Measurements from ENCODE around the gene HLA-DQB2.
"Not testable (repeated sequence)": the region's sequence is repeated elsewhere in the genome, so short reads cannot be mapped to it uniquely, and the experiment has no call there.

Gene HLA-DQB2

DNA sequence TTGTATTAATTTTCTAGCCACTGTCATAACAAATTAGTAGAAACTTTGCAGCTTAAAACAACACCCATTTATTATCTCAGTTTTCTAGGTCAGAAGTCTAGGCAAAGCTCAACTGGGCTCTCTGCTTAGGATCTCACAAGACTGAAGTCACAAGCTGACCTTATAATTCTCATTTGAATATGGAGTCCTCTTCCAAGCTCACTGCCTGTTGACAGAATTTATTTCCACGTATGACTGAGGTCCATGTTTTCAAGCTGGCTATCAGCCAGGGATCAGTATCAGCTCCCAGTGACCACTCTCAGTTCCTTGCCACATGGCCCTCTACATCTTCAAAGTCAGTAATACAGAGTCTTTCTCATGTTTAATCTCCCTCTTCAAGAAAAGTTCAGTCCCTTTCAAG is 11.7 kb upstream of the HLA-DQB2 start:
- no peak for TF ChIP-seq POLR2A (IDR thresholded peaks at IDR 0.05; ENCODE audit: low read length)
- no peak for TF ChIP-seq GATA1 (IDR thresholded peaks at IDR 0.05; ENCODE audit: low read depth, low read length)

GRCh38 chr6:32774426-32774825 is 11.1 kb upstream of the HLA-DQB2 start:
- no peak for TF ChIP-seq POLR2A (IDR thresholded peaks at IDR 0.05; ENCODE audit: low read length)
- no peak for TF ChIP-seq GATA1 (IDR thresholded peaks at IDR 0.05; ENCODE audit: low read depth, low read length)
- no peak for DNase-seq

More for the DNA sequence above, 11.7 kb upstream of the HLA-DQB2 start:
- DNase-seq = no peak

DNA sequence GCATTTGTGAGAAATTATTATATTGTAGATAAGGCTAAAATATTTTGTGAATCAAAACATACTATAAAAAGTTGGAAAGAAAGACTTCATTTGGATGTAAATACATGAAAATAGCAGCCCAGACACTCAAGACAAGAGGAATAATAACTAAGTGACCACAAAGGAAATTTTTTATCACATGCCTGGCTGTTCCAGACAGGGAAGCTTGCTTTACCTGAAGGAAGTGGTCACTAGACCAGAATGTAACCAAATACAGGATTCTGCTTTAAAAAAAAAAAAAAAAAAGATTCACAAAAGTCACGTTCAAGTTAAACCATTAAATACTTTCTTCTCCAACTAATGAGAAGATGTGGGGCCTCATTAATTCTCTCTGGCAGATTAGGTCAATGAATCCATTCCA is 9.3 kb upstream of the HLA-DQB2 start:
- TF ChIP-seq GATA1 (IDR thresholded peaks at IDR 0.05; ENCODE audit: low read depth, low read length) (no peak), POLR2A (IDR thresholded peaks at IDR 0.05; ENCODE audit: low read length) (no peak)
- no peak for DNase-seq

DNA sequence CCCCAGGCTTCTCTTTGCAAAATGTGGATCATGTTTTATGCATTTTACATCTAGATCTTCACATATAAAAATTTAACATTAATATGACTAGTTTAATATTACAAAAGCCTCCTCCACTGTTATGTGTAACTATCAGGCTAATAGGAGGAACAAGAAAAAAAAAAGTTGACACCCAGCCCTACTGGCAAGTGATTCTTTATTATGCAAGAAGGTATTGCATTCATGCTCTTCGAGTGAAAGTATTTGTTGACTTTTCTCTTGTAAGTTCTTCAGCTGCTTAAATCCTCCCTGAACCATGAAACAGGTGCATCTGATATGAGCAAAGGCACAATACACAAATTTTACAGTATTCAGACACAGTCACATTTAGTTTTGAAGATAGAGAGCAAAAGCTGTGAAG is 716 bp upstream of the HLA-DQB2 start:
- no peak for DNase-seq
- TF ChIP-seq POLR2A (IDR thresholded peaks at IDR 0.05; ENCODE audit: low read length) (no peak), GATA1 (IDR thresholded peaks at IDR 0.05; ENCODE audit: low read depth, low read length) (no peak)

DNA sequence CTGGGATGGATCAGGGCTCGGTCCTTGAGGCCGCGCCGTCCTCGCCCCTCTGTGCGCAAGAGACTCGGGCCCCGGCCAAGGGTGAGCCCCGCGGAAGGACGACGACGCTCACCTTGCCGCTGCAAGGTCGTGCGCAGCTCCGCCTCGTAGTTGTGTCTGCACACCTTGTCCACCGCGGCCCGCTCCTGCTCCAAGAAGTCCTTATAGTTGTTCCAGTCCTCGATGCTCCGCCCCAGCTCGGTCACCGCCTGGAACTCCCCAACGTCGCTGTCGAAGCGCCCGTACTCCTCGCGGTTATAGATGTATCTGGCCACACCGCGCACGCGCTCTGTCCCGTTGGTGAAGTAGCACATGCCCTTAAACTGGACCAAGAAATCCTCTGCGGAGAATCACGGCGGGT is 1.8 kb downstream of the HLA-DQB2 start:
- no peak for TF ChIP-seq POLR2A (IDR thresholded peaks at IDR 0.05; ENCODE audit: low read length)
- no peak for TF ChIP-seq GATA1 (IDR thresholded peaks at IDR 0.05; ENCODE audit: low read depth, low read length)
- no peak for DNase-seq

DNA sequence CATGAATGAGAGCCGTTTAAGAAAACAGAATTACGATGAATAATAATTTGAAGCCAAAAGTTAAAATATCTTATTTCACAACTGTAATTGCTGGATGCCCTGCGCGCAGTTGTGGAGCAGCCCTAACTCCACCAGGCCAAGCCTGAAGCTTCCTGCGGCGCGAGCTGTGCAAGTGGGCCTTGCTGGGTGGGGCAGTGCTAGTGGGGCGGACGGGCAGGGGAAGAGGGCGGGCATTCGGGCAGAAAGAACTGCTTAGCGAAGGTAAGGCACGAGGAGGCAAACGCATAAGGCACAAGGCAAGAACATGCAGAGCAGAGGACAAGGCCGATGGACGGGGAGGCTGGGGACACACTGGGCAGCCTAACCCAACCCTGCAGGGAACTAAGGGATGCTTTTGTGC is 2.3 kb downstream of the HLA-DQB2 start:
- TF ChIP-seq POLR2A (IDR thresholded peaks at IDR 0.05; ENCODE audit: low read length) (no peak), GATA1 (IDR thresholded peaks at IDR 0.05; ENCODE audit: low read depth, low read length) (no peak)
- no peak for DNase-seq

- TF ChIP-seq POLR2A (IDR thresholded peaks at IDR 0.05; ENCODE audit: low read length) = no peak
- TF ChIP-seq GATA1 (IDR thresholded peaks at IDR 0.05; ENCODE audit: low read depth, low read length) = no peak
- no peak for DNase-seq
Measured at GRCh38 chr6:32759669-32760068, 3.7 kb downstream of the HLA-DQB2 start.

GRCh38 chr6:32752580-32752979 is 10.8 kb downstream of the HLA-DQB2 start:
- no peak for TF ChIP-seq GATA1 (IDR thresholded peaks at IDR 0.05; ENCODE audit: low read depth, low read length)
- TF ChIP-seq POLR2A (IDR thresholded peaks at IDR 0.05; ENCODE audit: low read length) = no peak
- no peak for DNase-seq

DNA sequence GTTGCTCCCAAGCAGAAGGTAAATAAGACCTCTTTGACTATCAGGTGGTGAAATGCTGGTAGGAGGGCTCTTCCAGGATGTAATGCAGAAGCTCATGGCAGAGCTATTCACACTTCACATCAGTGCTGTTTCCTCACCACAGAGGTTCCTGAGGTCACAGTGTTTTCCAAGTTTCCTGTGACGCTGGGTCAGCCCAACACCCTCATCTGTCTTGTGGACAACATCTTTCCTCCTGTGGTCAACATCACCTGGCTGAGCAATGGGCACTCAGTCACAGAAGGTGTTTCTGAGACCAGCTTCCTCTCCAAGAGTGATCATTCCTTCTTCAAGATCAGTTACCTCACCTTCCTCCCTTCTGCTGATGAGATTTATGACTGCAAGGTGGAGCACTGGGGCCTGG is 17.7 kb downstream of the HLA-DQB2 start:
- not testable (repeated sequence) for DNase-seq

- no peak for DNase-seq
- no peak for TF ChIP-seq POLR2A (IDR thresholded peaks at IDR 0.05; ENCODE audit: low read length)
- no peak for TF ChIP-seq GATA1 (IDR thresholded peaks at IDR 0.05; ENCODE audit: low read depth, low read length)
Measured at GRCh38 chr6:32744776-32745175, 18.6 kb downstream of the HLA-DQB2 start.

DNA sequence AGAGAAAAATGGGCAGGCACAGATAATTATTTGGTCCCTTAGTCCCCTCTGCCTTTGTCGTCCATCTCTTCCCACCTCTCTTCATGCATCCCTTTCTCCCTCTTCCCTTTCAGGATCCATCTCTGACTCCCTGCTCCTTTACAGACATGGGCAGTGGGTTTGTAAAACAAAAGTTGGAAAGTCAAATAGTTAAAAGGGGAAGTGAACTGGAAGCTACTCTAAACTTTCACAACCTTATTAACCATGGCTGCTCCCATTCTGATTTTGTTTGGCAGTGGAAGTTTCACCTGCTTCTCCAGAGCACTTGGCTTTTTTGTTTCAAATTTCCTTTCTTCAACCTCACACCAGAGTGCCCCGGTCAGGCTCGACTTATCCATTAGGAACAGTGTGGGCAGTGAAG is 21.0 kb downstream of the HLA-DQB2 start:
- no peak for TF ChIP-seq GATA1 (IDR thresholded peaks at IDR 0.05; ENCODE audit: low read depth, low read length)
- TF ChIP-seq POLR2A (IDR thresholded peaks at IDR 0.05; ENCODE audit: low read length) = no peak

GRCh38 chr6:32741031-32741960 is 22.0 kb downstream of the HLA-DQB2 start, which contains the start of gene HLA-DQA2:
TSS of gene HLA-DQA2 (plus strand) at chr6:32741391. CDS start at chr6:32741444, 53 bp downstream.
- TF ChIP-seq GATA1 (IDR thresholded peaks at IDR 0.05; ENCODE audit: low read depth, low read length) (no peak), POLR2A (IDR thresholded peaks at IDR 0.05; ENCODE audit: low read length) (no peak)
- no peak for DNase-seq

More for the DNA sequence above, 21.0 kb downstream of the HLA-DQB2 start:
- DNase-seq = no peak

- no peak for DNase-seq
- TF ChIP-seq POLR2A (IDR thresholded peaks at IDR 0.05; ENCODE audit: low read length) (no peak), GATA1 (IDR thresholded peaks at IDR 0.05; ENCODE audit: low read depth, low read length) (no peak)
Measured at GRCh38 chr6:32738126-32738525, 25.2 kb downstream of the HLA-DQB2 start.

GRCh38 chr6:32718879-32719278 is 44.5 kb downstream of the HLA-DQB2 start:
- no peak for TF ChIP-seq POLR2A (IDR thresholded peaks at IDR 0.05; ENCODE audit: low read length)
- TF ChIP-seq GATA1 (IDR thresholded peaks at IDR 0.05; ENCODE audit: low read depth, low read length) = no peak
- DNase-seq = no peak

- TF ChIP-seq POLR2A (IDR thresholded peaks at IDR 0.05; ENCODE audit: low read length) (no peak), GATA1 (IDR thresholded peaks at IDR 0.05; ENCODE audit: low read depth, low read length) (no peak)
- no peak for DNase-seq
Measured at GRCh38 chr6:32716396-32716795, 46.9 kb downstream of the HLA-DQB2 start.

Measured in erythroblast (primary cell).